Epithelial cell of esophagus (primary cell): ENCODE measurements around the gene MYCL.
A peak's percentile ranks its signal among the peaks of the same experiment; 100 is the strongest.
"Not testable (repeated sequence)": the region's sequence is repeated elsewhere in the genome, so short reads cannot be mapped to it uniquely, and the experiment has no call there.

Source experiments
- DNase-seq: peaks from one replicate; pipeline ENCODE4 v3.0.0; 2010; ENCODE audit warnings: low read depth
- H3K4me3 ChIP-seq: 2 replicates; pipeline ENCODE4 v1.5.1; 2011; ENCODE audit warnings: mild to moderate bottlenecking, low read length, control low read depth
- TF ChIP-seq, protein P1 (sequence below): IDR thresholded peaks from 2 replicates; pipeline ENCODE4 v1.5.1; 2011; ENCODE audit warnings: low read depth, mild to moderate bottlenecking, low read length, control low read depth, inconsistent platforms; ENCODE audit not compliant: insufficient read depth; ENCODE audit errors: missing control alignments

MYCL gene

GRCh38 chr1:39871796-39872195, 29.9 kb downstream of the MYCL start:
- DNase-seq: no peak
- TF ChIP-seq, protein P1, sequence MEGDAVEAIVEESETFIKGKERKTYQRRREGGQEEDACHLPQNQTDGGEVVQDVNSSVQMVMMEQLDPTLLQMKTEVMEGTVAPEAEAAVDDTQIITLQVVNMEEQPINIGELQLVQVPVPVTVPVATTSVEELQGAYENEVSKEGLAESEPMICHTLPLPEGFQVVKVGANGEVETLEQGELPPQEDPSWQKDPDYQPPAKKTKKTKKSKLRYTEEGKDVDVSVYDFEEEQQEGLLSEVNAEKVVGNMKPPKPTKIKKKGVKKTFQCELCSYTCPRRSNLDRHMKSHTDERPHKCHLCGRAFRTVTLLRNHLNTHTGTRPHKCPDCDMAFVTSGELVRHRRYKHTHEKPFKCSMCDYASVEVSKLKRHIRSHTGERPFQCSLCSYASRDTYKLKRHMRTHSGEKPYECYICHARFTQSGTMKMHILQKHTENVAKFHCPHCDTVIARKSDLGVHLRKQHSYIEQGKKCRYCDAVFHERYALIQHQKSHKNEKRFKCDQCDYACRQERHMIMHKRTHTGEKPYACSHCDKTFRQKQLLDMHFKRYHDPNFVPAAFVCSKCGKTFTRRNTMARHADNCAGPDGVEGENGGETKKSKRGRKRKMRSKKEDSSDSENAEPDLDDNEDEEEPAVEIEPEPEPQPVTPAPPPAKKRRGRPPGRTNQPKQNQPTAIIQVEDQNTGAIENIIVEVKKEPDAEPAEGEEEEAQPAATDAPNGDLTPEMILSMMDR: no peak
- no peak overlapping the region for H3K4me3 ChIP-seq

- DNase-seq, H3K4me3 ChIP-seq: not testable (repeated sequence)
Measured at GRCh38 chr1:39871043-39871442, 30.7 kb downstream of the MYCL start.

DNA sequence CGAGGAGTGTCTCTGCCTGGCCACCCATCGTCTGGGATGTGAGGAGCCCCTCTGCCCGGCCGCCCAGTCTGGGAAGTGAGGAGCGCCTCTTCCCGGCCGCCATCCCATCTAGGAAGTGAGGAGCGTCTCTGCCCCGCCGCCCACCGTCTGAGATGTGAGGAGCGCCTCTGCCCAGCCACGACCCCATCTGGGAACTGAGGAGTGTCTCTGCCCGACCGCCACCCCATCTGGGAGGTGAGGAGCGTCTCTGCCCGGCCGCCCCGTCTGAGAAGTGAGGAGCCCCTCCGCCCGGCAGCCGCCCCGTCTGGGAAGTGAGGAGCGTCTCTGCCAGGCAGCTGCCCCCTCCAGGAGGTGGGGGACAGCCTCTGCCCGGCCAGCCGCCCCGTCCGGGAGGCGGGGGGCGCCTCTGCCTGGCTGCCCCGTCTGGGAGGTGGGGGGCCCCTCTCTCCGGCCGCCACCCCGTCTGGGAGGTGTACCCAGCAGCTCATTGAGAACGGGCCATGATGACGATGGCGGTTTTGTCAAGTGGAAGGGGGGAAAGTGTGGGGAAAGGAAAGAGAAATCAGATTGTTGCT, 32.1 kb downstream of the MYCL start:
- H3K4me3 ChIP-seq, DNase-seq: not testable (repeated sequence)

GRCh38 chr1:39866767-39867166, 35.0 kb downstream of the MYCL start:
- DNase-seq: peak; percentile 57
- no peak overlapping the region for H3K4me3 ChIP-seq
- TF ChIP-seq, protein P1: no peak

- no peak overlapping the region for H3K4me3 ChIP-seq
- no peak for DNase-seq
- TF ChIP-seq, protein P1: no peak
Measured at GRCh38 chr1:39865762-39866161, 36.0 kb downstream of the MYCL start.

GRCh38 chr1:39863177-39863576, 38.5 kb downstream of the MYCL start:
- no peak overlapping the region for H3K4me3 ChIP-seq
- no peak for DNase-seq
- TF ChIP-seq, protein P1: no peak

DNA sequence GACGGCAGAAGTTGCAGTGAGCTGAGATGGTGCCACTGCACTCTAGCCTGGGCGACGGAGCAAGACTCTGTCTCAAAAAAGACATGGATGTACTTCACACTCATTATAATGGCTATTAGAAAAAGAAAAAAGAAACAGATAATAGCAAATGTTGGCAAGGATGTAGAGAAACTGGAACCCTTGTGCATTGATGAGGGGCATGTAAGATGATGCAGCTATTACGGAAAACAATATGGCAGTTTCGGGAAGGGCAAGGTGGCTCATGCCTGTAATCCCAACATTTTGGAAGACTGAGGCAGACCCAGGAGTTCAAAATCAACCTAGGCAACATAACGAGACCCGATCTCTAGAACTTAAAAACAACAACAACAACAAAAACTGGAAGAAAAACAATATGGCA, 40.7 kb downstream of the MYCL start:
- TF ChIP-seq, protein P1: no peak
- H3K4me3 ChIP-seq: no peak overlapping the region
- no peak for DNase-seq

DNA sequence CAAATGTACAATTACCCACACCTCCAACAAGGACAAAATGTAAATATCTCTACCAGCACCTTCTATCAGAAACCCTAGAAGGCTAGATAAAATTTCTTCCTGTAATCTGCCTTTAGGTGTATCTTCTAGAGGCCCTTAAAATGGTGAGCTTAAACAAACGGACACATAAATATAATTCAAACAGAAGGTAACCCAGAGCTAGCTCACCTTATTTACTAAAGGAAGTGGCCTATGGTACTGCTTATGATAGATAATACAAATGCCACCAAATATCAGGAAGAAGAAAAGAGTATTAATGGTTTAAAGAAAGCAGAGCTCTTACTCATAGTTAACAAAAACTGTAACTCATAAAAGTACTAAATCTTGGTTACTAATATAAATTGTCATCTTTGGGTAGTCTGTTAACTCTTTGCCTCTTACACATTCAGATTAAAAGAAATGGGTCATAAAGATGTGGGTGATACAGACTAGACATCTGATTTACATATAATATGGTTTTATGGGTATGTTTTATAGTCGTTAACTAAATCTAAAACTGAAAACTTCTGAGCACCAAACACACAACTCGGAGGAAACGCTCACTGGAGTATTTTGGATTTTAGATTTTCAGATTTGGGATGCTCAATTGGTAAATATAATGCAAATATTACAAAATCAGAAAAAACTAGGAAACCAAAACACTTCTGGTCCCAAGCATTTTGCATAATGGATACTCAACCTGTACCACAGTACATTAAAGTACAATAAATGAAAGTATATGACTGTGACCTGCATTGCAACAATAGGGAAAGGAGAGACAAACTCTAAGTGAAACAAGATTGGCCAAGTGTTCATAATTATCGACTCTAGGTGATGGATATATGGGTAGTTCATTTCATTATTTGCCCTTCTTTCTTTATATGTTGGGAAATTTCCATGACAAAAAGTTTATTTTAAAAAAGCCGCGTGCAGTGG, 41.6 kb downstream of the MYCL start:
- TF ChIP-seq, protein P1: no peak
- no peak for DNase-seq
- no peak overlapping the region for H3K4me3 ChIP-seq
